UCSD-AML1 (cell line): ENCODE data around the gene TIAM1.
A peak's percentile ranks its signal among the peaks of the same experiment; 100 is the strongest.

Experiments
- DNase-seq: peaks from one replicate; lab custom pipeline; 2025; ENCODE audit not compliant: unreplicated experiment; lab: John Stamatoyannopoulos, UW

TIAM1 gene, protein sequence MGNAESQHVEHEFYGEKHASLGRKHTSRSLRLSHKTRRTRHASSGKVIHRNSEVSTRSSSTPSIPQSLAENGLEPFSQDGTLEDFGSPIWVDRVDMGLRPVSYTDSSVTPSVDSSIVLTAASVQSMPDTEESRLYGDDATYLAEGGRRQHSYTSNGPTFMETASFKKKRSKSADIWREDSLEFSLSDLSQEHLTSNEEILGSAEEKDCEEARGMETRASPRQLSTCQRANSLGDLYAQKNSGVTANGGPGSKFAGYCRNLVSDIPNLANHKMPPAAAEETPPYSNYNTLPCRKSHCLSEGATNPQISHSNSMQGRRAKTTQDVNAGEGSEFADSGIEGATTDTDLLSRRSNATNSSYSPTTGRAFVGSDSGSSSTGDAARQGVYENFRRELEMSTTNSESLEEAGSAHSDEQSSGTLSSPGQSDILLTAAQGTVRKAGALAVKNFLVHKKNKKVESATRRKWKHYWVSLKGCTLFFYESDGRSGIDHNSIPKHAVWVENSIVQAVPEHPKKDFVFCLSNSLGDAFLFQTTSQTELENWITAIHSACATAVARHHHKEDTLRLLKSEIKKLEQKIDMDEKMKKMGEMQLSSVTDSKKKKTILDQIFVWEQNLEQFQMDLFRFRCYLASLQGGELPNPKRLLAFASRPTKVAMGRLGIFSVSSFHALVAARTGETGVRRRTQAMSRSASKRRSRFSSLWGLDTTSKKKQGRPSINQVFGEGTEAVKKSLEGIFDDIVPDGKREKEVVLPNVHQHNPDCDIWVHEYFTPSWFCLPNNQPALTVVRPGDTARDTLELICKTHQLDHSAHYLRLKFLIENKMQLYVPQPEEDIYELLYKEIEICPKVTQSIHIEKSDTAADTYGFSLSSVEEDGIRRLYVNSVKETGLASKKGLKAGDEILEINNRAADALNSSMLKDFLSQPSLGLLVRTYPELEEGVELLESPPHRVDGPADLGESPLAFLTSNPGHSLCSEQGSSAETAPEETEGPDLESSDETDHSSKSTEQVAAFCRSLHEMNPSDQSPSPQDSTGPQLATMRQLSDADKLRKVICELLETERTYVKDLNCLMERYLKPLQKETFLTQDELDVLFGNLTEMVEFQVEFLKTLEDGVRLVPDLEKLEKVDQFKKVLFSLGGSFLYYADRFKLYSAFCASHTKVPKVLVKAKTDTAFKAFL (N-terminal part only)

DNA sequence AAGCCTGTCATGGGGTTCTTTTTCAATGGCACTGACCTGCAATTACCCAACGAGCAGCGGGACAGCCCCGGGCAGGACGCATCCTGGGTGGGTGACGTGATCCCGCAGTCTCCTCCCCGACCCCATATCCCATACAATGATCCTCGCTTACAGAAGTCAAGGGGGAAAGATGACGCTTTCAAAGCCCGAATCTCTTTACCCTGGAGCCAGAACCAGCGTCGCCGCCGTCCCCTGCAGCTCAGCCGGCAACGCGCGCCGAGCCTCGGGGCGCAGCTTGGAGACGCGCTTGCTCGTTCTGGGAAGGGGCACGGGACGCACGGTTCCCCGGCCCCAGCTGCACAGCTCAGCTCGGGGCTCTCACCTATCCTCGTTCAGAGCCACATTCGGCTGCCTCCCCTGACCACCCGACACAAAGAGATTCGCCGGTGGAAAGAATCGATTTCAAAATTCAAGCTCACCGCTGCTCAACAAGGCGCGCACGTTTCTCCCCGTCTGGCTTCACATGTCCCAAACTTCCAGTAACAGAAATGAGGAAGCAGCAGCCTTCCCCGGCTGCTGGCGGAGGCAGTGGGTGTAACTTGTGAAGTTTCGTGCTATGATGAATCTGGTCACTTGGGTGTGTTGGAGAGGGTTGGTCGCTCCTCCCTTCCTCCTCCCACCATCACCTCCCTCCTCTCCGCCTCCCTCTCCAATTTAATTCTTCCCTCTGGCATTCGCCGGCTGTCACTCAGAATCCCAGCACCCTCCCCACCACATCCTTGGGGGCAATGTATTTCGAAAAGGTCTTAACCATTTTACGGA, at the start of gene TIAM1:
Gene TIAM1, minus strand, starts transcription at position 582 of the 801 bp plus-strand sequence. CDS start 77,289 bp downstream, outside the sequence.
- peak; percentile 40 for DNase-seq

DNA sequence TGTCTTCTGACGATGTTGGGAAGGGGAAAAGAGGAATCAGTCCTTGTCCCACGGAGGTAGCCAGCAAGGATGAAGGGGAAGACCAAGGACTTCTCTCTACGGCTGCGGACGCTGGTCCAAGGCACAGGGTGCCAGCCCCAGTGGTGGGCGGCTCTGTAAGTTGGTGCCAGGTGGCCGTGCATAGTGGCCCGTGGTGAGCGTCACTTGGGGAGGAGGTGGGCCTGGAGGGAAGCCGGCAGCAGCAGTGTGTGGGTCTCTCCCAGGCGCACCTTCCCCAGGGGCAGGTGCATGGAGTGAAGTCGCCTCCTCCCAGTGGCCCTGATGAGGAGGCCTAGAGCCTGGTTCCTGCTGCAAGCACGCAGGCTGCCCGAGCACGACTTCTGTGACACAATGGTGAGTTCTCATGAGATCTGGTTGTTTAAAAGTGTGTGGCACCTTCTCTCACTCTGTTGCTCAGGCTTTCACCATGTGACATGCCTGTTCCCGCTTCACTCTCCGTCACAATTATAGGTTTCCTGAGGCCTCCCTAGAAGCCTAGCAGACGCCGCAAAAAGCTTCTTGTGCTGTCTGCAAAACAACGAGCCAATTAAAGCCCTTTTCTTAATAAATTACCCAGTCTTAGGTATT, 43.6 kb upstream of the TIAM1 start:
- DNase-seq = no peak

DNA sequence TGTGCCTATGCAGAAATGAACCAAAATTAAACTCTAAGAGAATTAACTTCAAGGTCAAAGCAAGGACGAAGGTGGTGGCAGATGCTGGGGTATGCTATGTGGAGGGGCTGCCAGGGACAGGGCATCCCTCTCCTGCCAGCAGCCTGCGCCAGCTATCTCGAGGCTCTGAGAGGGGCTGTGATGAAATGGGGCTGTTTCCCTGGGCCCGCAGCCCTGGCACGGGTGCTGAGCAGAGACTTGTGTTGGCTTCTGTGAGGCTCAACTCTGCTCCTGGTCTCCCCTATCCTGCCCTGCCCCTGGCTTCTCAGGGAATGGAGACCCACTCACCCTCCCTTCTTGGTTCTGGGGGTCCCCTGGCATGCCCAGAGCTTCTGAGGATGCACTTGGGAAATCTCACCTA, 41.9 kb upstream of the TIAM1 start:
- DNase-seq = no peak

DNA sequence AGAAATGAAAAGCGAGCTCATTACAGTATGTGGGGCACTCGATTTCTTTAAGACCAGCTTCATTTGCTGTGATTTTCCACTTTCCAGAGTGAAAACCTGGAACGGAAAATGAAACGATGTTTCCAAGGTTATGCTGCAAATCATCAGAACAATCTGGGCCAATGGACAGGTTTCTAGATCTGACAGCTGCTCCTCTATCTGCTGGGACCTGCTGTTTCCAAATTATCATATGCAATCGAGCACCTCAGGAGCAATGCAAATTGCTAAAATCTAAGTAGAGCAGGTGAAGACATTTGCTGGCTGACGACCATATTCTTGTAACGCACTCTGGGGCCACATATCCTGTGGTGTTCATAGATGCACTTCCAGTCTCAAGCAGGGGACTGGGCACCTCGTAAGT, 39.7 kb upstream of the TIAM1 start:
- DNase-seq = no peak

DNA sequence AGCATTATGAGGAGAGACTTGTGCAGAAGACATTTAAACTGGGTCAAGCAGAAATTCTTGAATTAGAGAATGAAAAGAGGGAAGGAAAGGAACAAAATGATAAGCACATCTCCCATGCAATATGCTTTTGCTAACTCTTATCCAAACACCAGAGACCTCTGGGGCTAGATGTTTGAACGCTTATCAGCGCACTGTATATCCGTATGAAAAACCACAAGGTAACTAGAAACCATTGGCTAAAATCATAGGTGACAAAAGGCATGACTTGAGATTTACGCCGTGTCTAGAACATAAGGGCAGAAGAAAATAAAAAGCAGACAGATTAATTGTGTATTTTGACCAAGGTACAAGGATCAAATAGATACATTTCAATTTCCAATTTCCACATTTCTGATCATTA, 38.0 kb upstream of the TIAM1 start:
- DNase-seq = no peak

DNA sequence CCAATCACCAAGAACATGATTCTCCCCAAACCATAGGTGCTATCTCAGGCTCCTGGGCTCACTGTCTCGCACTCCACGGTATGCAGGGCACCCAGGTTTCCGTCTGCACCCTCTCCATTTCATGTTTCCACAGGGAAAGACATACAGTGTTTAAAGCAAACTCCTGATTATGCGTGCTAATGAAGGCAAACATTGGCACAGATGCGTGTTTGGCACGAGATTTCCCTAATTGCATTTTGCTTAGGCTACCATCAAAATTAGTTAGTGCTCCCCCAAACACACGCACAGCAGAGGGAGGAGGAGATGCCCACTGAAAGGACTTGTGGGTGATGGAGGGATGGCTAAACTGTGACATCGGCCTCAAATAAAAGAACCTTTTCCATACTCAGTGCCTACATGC, 32.2 kb upstream of the TIAM1 start:
- DNase-seq = no peak

DNA sequence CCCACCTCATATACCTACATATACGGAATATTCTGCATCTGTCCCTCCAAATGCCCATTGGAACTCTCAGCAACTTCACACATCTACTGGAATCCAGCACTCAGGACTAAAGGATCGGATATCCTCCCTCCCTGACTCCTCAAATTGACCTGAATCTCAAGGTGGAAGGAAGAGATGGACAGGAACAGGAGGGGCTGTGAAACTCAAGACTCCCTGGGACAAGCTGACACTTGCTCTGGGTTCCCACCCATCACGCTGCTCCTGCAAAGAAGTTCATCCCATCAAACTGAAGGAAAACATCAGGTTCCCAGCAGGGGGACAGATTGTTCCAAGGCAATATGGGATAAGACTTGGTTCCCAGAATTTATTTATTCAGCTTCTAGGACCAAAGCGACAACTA, 30.3 kb upstream of the TIAM1 start:
- no peak for DNase-seq

DNA sequence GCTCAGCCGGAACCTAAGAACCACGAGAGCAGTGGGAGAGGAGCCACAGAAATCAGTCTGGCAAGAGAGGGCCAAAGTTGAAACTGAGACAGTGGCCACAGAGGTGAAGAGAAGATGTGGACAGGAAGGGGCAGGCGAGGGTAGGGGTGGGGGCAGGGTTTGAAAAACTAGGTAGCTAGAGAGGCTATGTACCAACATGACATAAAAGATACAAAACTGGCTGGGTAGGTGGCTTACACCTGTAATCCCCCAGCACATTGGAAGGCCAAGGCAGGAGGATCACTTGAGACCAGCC, 28.4 kb upstream of the TIAM1 start:
- DNase-seq = no peak

DNA sequence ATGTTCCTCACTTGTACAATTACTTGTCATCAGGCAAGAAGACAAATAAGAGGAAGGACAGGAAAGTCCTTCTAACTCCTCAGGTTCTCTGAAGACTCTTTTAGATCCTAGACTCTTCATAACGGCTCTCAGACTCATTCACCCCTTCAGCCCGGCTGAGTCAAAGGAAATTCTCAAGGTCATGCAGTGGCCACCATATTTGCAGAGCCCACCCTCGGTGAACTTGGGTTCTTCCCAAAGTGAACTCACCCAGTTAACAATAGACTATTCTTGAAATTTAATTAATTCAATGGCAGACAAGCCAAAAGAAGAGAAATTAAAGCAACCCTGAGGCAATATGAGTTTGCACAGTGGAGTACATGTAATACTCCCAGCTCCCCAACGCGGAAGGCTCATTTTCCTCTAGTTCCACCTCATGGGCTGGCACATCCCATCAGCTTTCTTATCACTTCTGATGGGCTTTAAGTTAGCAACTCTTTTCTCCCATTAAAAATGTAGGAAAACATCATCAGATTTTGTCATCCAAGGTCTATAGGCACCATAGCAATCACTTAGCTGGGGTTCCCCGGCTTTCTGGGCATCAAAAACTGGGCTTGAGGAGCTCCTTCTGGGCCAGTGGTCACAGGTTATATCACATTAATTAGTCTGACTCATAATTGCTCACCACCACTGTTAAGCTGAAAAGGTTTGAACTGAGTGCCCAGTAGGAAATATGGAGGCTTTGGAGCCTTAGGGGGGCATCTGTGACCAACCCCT, 27.8 kb upstream of the TIAM1 start:
- DNase-seq = no peak

DNA sequence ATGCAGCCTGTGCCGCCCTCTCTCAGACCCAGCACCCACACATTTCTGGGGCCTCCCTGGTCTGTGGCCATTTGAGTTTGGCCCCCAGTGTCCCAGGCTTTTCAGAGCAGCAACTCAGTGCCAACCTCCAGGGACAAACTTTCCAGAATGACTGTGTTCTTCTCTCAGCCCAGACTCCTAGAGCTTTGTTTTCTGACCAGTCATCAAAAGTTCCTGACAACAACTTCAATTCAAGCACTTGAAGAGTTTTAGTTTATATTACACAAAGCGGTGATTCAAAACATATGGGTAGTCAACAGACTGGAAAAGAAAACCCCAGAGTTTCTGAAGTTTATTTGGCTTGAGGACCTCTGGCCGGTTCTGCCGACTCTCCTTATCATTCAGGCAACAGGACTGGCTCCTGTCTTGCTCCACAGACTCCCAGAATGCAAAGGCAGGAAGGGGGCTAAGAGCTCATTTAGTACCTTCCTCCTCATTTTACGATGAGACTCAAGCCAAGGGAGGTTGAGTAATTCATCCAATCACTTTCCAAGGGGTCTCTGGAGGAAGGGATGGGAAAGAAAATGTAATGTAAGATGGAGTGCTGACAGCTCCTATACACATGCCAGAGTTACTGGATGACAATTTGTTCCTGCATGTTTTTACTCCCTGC, 27.0 kb upstream of the TIAM1 start:
- DNase-seq = no peak

DNA sequence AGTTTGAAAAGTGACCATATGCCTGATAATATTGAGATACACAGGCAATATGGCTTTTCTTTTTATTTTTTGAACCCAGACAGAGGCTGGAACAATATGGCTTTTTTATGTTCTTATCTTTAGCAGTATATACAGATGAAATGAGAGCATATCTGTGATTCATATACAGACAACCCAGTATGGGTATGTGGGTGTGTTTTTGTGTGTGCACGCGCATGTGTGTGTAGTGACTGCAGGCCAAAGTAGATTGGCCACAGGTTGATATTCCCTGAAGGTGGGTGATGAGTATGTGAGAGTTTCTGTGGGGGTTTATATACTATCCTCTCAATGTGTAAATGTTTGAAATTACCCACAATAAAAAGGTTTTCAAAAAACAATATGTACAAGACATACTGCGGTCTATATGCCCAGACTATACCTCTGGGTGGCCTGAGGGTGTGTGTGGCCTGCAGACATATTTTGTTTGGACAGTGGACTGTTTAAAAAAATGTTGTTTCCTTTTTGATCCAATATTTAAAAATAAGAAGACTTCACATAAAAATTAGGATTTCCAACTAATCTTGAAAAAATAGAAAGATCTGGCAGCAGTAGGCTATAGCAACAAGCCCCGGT, 26.3 kb upstream of the TIAM1 start:
- DNase-seq = no peak

DNA sequence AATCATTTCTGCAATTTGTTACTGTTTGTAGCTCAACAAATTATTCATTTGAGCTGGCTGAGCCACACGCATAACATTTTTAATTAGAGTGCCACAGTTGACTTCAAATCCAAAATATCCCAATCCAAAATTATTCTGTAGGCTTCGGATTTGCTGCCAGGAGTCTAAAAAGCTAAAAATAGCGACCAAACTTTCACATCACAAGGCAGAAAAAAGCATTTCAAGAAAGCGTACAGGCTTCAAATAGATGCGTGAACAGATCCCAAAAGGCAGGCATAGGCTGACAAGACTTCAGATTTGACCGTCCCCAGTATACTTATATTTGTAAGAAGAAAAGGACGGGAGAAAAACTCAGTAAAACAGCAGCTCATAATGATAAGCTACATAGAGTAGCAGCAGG, 24.3 kb upstream of the TIAM1 start:
- no peak for DNase-seq

DNA sequence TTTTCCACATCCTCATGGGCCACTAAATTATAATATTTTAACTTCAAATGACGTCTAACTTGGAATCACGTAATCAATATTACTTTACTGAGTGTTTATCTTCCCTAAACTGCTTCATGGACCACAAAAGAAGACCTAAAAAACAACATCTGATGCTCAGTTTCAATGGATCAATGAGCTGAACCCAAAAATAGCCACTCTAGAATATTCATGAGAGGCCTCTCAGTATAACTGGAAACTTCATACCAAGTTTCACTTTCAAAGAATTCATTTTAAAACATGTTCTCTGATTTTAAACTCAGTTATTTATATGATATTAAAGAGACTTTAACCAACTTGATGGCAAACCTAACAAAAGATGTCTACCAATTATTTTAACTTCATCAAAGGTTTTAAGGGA, 23.7 kb upstream of the TIAM1 start:
- DNase-seq = no peak

DNA sequence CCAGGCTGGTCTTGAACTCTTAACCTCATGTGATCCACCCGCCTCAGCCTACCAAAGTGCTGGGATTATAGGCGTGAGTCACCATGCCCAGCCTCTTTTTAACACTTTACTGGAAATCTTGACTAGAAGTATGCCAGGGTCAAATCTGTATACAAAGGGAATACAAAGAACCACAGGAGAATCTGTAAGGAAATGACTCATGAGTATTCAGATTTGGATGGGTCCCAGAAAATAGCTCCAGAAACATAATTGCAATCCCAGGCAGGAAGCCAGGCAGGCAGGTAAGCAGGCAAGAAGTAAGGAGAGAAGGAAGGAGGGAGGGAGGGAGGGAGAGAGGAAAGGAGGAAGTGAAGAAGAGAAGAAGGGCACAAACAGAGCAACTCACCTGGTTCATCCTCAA, 22.8 kb upstream of the TIAM1 start:
- no peak for DNase-seq

DNA sequence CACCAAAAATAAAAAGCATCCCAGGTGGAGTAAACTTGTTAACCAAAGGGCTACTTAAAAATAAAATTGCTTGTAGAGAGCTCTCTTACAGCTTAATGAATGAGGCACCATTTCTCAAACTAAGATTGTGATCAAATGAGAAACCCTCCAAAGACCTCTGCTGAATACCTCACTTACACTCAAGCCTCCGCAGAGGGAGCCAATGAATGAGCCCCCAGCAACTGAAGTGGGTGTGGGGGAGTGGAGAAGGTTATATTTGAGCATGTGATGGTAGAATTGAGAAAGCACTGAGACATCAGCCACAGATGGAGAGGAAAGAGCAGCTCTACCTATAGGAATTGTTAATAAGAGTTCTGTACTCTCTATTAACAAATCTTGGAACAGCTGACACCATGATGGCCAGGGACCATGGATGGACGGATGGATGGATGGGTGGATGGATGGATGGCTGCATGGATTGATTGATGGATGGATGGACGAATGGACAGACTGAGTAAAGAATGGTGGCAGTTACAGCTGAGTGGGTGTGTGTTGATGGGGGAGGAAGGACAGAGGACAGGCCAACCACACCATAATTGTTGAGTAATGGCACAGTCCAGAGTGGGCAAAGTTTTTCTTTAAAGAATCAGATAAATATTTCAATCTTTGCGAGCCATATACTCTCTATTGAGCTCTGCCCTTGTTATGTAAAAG, 20.3 kb upstream of the TIAM1 start:
- no peak for DNase-seq

DNA sequence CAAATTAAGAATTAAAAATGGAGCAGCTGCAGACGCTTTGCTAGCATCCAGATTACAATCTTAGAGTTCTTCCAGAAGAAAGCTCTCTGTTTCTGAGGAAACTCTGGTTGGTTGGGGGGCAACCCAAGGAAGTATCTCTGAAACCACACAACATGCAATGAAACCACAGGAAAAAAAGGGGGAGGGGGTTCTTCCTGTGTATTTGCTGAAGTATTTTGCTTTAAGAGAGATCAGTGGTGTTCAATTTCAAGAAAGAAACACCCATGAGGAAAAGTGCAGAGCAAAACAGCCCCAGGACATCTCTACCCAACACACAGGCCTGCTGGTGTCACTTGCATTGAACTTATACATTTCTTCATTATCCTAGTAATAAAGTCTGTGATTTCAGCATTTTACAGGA, 19.7 kb upstream of the TIAM1 start:
- DNase-seq = no peak

DNA sequence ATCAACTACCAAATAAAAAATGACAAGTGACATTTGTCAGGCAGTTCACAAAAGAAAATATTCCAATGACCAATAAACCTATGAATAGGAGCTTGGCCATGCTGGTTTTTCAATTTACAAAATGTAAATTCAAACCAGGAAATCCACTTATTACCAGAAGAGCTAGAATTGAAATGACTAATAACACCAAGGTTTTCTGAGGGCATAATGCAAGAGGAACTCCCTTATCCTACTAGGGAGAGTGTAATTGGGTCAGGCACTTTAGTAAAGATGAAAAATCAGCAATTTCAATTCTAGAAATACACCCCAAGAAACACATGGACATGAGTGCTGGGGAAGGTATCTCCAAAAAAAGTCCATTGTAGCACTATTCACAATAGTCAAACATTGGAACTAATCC, 16.7 kb upstream of the TIAM1 start:
- DNase-seq = no peak

DNA sequence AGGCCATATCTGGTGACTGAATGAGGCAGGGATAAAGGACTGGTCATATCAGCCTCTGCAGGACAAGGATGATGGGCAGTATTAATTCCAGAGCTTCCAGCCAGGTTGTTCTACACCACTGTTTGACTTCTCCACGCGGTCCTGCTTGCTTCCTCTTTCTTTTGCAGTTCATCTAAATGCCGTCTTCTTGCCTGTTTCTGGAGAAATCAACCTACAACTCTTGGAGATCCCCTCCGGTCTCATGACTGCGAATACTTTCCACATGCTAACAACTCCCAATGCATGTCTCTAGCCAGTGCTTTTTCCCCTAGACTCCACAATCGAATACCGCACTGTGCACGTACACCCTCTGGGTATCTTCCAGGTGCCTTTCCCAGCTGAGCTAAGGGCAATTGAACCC, 14.1 kb upstream of the TIAM1 start:
- no peak for DNase-seq
